NCI-H345 treated with DMSO at 0.1 percent for 48 hours (cell line): ENCODE data around the gene PTPN3.

Experiments used
- DNase-seq: peaks from one replicate; lab custom pipeline; 2025; ENCODE audit not compliant: unreplicated experiment; lab: John Stamatoyannopoulos, UW

PTPN3 gene

DNA sequence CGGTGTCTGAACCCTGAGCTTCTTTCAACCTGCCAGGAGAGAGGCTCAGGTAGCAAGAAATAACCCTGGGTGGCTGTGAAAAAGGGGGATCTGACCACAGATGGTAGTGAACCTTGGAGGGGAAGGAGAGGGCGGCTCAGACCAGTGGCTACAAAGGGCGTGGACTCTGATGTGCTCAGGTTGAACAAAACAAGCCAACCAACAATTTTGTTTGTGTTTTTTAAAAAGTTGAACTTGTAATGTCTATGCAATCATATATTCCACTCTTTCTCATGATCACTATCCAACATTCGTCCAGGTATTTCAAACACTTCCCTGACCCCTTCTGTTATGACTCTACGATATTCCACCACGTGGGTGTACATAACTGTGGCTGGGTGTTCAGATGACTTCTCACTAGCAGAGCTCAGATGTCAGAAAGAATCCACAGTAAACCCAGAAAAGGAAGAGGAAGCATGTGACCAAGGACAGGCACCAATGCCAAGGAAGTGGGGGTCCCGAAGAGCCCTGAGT is 20.0 kb downstream of the PTPN3 start:
- no peak for DNase-seq

DNA sequence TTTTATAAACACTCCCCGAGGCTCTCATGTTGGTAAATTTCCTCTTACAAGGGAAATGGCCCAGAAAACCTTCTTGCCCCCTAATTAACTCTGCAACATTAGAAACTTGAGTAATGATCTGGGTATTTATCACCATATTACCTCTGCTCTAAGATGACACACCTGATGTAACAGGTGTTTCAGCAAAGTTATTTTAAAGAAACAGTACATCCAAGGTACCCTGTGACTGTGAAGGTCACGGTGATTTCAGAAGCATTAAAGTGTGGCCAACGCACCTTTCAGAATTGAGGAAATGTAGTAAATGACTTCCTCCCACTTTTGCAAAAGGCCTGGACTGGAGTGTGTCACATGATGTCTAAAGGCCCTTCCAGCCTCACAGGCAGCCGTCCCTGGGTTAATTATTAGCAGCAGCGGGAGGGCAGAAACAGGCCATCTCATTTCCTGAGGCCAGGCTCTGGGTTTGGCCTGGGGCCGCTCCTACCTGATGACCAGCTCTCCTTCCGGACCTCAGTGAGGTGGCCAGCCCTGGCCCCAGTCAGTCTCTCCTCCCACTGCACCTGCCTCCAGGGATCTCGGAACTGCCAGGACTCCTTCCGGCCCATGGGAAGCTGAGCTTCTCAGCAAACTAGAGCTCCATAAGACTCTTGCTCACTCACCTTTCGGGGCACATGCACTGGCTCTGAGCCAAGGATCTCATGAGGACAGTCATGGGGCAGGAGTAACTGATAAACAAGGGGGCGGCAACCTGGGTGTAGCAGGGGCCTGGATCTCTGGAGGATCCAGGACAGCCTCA is 20.7 kb downstream of the PTPN3 start:
- DNase-seq = peak; percentile 61

DNA sequence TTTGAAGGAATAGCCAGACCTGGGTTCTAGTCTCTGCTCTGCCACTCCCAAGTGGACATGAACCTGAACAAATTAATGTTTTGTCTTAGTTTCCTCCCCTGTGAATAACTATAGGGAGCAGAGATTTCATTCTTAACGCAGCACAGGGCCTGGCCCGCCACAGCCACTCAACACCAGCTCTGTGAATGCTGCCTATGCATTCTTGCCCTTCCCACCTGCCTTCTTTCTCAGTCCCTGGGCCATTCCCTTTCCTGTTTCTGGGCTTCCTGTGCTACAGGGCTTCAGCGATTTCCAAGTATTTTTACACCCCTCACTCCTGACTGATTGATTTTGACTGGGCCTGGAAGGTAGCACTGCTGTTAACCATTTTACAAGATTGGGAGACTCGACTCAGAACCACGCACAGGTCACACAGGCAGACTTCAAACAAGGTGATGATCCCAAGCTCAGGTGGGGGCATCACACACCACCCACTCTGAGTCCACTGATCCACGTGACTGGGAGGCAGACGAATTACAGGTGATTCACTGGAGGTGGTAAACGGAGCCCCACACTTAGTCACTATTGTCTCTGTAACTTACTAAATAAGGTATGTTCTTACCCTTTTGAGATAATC is 21.4 kb downstream of the PTPN3 start:
- peak; percentile 61 for DNase-seq

DNA sequence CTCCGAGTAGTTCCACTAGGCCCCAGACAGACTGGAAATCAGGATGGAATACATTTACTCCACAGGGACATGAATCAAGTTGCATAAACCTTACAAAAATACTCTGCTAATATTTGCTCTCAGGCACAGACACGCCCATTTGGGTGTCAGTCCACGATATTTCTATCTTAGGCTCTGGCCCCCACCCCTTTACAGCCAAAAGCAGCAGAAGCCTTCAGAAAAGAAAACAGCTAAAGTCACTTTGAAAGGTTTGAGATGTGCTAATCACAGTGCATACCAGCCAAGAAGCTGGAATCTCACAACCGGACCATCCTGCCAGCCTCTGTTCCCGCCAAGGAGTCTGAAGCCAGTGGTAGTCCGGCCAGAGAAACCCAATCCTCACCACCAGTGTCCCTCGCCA is 22.6 kb downstream of the PTPN3 start:
- no peak for DNase-seq

DNA sequence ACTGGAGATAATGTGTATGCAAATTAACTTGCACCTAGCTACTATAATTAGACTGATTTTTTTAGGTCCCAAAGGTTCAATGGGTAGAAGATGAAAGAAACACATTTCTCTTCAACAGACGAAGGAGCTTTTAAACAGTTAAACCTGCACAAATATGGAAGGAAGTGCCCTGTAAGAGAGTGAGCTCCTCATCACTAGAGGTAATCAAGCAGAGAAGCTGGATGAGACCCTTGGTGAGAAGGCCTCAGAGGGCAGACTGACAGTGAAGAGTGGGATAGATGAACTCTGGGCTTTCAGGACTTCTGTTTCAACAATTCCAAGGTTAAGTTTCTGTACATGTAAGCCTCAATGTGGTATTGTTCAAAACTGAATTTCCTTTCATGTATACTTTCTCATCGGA is 23.2 kb downstream of the PTPN3 start:
- no peak for DNase-seq

DNA sequence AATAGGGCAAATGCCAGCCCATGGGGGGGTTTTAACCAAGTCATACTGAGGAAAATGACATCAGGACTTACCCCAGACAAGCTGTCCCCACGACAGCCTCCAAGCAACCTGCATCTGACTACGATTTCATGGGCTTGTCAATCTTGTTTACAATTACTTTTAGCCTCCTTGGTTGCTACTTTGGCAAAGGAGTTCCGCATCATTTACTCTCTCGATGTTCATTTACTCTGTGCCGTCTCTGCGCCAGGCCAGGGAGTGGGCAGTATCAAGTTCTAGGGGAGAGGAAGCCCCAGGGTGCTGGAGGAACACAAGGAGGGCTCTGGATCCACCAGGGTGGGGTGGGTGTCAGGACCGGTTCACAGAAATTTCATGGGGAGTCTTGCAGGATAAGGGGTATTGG is 23.9 kb downstream of the PTPN3 start:
- no peak for DNase-seq

DNA sequence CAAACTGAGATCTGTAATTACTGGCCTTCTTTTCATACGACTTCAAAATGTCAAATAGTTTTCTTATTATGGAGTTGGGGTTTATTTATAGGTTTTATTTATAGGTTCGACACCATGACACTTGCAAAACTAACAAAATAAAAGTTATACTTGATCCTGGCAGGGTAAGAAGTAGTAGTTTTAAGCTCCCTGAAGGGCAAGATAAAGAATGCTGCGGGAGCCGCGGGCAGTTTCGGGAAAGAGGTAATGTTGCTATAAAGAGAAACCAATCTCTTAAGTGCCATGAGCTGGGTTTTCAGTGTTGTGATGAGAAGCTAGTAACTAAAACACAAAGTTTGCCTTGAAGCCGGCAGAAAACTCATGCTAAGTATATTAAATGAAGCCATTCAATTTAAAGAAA is 24.8 kb downstream of the PTPN3 start:
- no peak for DNase-seq

DNA sequence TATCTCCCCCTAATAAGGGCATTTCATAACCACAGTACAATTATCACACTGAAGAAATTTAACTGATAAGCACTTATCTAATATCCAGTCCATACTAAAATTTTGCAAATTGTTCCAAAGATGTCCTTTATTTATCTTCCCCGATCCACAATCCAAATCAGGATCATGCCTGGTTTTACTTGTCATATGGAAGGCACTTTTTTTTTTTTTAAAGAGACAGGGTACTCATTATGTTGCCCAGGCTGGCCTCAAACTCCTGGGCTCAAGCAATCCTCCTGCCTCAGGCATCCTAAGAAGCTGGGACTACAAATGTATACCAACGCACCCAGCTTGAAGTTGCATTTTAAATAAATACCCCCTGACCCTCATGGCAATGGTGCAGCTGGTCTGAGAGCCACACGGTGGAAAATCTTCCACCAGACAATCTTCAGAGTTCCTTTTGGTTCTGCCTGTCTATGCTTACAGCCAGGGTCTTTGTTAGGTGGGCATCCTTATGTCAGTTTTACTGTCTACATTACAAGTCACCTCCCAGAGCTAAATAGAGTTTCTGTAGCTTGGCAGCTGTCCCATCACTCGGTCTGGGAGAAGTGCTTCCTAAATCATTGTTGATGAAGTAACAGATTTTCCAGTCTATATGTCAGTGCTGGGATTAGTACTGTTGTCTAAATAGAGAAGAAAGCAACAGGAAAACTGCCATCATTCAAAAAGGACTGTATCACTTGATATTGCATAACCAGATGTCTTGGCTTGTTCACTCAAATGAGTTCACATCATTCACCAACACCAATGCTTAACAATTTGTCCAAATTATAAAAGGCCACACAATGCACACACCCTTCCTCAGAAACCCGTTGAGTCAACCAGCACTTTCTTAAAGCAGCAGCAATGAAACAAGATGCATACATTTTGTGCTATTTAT is 26.4 kb downstream of the PTPN3 start:
- no peak for DNase-seq

DNA sequence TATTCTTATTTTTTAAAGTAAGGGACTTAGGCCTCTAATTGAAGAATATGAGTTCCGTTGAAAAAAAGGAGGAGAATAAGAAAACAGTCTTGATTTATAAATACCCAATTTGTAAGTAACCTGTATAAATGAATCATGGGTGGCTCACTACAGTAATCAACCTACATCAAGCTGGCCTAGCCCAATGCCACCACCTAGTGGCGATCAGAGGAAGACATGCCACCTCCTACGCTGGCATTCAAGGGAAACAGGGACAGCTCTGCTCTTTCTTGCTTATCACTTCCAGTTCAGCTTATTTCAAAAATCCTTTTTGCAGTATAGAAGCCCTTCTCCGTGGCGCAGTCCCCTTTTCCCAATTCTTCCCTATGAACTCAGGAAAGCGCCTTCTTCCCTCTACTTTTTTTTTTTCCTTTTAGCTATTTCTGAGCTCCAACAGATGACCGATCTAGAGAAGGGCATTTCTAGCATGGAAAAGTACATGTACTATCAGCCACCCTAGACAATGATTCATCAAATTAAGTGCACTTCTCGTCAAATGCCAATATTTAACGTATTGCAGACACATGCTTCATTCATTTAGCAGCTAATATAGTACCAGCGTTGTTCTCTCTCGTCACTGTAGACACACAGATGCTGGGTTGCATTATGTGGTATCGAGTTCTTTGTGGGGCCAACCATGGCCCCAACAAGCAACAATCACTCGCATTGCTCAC is 28.3 kb downstream of the PTPN3 start:
- DNase-seq = peak; percentile 64

DNA sequence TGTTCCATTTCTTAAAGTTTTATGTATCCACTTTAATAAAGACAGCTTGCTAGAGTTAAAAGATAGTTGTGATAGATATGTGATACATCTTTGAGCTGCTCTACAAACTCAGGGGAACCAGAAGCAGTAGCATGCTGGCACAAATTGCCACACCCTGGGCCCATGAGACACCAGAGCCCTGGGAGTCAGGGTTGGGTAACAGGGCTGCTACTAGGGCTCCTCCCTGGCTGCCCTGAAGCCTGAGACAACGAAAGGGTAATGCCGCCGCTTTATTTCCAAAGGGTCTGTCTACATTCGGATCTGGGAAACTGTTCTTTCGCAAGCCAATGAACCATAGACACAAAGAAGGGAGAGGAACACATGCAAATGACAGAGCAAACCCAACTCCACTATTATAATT is 29.2 kb downstream of the PTPN3 start:
- DNase-seq = no peak

DNA sequence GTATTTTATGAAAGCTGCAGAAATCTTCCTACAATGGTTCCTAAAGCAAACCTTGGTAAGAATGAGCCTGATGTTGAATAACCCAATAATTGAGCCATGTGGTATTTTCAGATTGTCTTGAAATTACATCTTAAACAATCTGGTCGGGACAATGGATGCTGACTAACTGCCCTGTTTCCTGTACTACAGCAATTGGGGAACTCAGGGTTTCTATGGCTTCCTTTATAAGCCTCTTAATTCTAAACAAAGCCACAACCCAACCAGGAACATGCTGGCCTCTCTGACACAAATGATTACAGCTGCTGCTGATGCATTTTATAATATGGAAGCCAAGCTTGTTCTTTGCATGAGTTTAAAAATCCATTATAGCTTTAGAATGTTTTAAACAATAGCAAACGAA is 30.2 kb downstream of the PTPN3 start:
- DNase-seq = no peak

DNA sequence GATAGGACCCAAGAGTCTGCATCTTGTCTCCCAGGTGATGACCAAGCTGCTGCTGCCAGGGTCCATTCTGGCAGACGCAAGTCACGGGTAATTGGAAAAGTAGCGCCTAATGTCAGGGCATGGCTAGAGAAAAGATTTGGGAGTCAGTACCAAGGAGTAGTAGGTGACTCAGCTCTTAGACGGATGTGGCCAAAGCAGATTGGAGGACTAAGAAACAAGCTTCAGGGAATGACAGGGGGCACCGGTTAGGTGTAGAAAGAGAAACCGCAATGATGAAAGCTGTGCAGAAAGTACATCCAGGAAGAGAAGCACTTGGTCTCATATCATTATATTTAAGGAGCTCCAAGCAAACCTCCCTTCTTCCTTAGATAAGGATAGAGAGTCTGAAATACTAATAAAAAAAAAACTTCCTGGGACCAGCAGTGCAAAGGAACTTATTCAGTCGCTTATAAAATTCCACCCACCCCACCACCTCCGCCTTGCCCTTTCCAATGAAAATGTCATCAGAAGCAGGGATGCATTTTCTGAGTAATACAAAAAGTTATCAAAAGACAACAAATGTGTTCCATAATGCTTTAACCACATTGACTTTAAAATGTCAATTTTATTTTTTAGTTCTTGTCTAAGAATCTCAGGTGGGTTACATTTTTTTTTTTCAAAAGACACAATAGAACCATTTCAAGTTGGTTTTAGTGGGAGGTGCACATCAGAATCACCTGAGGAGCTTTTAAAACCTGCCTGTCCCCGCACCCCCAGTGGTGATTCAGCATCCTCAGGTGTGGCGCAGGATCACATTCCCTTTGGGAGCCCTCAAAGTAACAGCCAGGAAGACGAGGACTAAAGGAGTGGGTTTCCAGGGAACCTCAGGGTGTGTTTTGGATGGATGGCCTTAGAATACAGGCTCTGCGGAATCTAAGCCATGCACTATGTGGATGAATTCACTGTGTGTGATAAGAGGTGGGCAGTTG is 31.2 kb downstream of the PTPN3 start:
- DNase-seq = no peak

DNA sequence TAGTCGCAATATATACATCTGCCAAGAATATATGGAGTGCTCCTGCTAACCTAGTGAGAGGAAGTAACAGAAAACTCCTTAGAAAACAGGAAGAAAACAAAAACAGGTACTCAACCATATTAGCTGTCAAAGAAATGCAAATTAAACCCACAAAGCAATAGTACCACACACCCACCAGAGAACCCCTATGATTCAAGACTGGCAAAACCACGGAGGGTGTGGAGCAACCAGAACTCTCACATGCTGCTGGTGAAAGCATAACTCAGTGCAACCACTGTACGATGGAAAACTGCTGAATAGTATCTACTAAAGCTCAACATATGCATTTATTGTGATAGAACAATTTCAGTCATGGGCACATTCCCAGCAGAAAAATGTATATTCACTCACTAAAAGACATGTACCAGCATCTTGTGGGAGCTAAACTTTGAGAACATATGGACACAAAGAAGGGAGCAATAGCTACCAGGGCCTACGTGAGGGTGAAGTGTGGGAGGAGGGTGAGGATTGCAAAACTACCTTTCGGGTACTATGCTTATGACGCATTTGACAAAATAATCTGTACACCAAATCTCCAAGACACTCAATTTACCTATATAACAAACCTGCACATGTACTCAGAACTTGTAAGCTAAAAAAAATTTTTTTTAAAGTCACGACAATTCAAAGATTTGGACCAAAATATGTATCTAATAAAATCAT is 34.0 kb downstream of the PTPN3 start:
- DNase-seq = no peak

DNA sequence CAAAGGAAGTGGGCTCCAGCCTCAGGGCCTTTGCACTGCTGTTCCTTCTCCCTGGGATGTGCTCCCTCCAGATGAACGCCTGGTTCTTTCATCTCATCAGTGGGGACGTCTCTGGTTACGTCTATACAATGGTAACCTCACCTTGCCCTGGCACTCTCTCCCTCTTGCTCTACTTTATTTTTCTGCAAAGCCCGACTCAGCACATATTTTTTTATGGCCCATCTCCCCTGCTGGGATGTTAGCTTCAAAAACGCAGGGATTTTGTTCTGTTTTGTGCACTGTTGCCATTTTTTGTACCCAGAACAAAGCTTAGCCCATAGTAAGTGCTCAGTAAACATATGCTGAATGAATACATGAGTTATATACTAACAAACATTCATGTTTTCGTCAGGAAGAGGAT is 37.5 kb downstream of the PTPN3 start:
- no peak for DNase-seq

DNA sequence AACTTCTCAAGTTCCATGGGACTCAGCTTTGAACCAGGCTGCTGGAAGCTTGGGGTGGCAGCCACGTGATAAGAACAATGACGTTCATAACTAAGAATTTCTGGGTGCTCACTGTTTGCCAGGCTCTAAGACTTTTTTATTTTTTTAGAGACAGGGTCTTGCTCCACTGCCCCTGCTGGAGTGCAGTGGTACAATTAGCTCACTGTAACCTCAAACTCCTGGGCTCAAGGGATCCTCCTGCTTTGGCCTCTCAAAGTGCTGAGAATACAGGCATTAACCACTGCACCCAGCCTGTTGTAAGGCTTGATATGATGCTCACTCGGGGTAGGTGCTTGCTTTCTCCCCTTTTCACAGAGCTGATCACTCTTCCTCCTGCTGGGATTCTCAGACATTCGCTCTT is 38.7 kb downstream of the PTPN3 start:
- no peak for DNase-seq

DNA sequence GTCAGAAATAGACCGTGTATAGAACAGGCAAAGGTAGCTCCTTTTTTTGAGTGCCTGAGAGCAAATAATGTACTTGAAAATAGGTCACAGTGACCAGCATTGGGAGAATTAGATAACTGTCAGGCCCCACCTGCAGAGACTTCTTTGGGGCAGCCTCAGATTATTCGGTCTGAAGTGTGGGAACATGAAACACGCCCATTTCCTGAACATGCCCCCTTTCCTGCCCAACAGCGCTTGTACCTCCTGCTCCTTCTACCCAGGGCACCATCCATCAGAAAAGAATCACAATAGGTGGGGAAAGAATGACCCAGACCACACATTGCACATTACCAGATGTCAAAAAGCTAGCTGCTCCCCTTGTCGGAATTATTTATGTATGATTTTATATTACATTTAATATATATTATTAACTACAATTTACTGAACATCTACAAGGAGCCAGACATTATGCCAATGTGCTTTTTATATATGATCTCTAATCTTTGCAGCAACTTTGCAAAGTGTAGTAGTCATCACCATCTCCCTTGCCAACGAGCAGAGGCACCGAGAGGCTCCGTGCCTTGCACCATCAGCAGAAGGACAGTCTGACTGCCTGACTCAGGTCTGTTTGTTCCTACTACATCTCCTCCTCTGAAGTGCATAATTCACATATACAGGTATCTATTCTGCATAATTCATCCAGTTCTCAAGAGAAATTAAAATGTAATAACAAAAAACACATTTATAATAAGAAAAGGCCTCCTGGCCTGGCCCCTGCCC is 39.5 kb downstream of the PTPN3 start:
- no peak for DNase-seq

DNA sequence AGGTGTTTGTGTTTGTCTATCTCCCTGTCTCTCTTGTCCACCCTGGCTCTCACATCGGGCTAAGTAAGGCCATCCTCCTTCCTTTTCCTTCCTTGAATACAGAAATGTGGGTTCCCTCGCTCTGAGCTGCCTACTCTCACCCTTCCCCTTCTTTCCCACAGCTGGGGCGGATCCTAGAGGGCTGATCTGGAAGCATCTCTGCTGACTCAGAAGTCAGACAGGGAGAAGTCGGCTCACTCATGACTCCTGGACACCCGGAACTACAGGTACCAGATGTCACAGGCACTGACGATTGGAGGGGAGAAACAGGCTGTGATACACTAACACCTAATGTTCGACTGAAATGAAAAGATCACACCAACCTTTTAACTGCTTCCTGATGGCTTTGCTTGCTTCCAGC is 41.3 kb downstream of the PTPN3 start:
- DNase-seq = no peak

DNA sequence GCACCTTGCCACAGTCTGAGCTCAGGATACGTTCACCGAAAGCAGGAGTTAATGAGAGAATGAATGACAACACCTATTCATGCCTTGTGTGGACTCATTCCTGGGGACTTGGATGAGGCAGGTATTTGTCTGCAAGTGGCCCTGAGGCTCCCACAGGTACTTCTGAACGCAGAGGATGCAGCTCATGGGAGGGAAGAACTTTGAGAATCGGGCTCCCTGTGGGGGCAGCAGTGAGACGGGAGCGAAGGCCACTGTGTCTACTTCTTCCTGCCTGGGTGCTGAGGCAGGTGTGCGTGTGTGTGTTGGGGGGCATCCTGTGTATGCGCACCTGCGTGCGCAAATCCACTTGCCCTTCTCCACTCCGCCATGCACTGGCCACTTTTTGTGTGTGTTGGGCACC is 42.2 kb downstream of the PTPN3 start:
- DNase-seq = no peak

DNA sequence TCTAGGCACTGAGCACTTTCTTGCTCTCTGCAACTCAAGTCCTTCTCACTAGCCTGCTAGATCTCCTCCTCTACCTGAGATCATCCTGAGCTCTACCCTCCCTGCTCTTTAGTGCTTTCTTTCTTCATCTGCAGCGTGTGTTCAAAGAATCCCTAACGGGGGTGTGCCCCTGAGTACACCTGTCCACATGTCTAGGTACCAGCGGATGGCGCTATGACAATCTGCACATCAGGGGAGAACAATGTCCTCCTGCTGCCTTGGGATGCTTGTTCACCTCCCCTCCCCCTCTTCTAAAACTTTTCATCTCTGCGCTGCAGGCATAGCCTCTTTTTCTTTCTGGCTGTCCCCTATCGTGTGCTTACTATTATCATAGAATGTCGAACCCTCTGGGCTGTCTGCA is 42.7 kb downstream of the PTPN3 start:
- DNase-seq = no peak
